ENCODE data around the gene RYR3.

GRCh38 chr15:33449810-33450209, 139.0 kb downstream of the RYR3 start:
- no peak for TF ChIP-seq CTCF (conservative IDR thresholded peaks at IDR 0.05; ENCODE audit: low read depth, low read length)
- TF ChIP-seq EZH2 (IDR thresholded peaks at IDR 0.05; ENCODE audit: low read length, unreplicated experiment), result no peak
